ENCODE data around the gene ILF3.

DNA sequence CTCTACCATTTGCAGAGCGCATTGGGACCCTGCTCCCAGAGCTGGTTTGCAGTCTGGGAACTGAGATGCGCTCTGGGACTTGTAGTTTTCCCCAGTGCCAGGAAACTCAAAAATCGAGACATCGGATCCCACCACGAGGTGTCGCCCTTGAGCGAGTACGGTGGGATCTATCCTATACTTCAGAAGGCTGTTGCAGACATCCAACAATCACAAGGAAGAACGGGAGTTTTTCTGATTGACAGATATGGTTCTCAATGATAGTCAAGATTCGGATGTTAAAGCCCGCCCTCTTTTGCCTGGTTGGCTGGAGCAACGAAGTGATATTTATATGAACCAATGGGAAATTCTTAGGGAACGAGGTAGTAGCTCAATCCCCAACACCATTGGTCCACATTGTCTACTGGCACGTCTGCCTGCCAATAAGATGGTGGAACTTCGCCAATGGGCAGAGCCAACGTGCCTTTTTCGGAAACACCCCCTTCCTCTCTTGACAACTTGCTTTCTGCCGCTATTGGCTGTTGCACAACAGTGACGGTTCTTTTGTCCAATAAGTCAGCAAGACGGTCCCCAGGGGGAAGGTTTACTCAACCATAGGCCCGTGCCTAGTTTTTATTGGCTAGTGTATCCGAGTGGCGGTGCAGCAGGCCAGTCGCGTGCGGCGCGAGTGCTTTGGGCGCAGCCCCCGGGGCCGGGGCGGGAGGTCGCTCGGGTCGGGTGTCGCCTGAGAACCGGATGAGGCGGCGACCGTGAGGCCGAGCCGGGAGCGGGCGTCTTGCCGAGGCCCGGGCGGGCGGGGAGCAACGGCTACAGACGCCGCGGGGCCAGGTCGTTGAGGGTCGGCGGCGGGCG lies 63.4 kb downstream of the ILF3 start, which contains the start of gene DNM2:
- TF ChIP-seq, protein P1, sequence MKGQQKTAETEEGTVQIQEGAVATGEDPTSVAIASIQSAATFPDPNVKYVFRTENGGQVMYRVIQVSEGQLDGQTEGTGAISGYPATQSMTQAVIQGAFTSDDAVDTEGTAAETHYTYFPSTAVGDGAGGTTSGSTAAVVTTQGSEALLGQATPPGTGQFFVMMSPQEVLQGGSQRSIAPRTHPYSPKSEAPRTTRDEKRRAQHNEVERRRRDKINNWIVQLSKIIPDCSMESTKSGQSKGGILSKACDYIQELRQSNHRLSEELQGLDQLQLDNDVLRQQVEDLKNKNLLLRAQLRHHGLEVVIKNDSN (IDR thresholded peaks at IDR 0.05): no peak; the same call in 1 of the 2 replicates
- TF ChIP-seq, protein P2, sequence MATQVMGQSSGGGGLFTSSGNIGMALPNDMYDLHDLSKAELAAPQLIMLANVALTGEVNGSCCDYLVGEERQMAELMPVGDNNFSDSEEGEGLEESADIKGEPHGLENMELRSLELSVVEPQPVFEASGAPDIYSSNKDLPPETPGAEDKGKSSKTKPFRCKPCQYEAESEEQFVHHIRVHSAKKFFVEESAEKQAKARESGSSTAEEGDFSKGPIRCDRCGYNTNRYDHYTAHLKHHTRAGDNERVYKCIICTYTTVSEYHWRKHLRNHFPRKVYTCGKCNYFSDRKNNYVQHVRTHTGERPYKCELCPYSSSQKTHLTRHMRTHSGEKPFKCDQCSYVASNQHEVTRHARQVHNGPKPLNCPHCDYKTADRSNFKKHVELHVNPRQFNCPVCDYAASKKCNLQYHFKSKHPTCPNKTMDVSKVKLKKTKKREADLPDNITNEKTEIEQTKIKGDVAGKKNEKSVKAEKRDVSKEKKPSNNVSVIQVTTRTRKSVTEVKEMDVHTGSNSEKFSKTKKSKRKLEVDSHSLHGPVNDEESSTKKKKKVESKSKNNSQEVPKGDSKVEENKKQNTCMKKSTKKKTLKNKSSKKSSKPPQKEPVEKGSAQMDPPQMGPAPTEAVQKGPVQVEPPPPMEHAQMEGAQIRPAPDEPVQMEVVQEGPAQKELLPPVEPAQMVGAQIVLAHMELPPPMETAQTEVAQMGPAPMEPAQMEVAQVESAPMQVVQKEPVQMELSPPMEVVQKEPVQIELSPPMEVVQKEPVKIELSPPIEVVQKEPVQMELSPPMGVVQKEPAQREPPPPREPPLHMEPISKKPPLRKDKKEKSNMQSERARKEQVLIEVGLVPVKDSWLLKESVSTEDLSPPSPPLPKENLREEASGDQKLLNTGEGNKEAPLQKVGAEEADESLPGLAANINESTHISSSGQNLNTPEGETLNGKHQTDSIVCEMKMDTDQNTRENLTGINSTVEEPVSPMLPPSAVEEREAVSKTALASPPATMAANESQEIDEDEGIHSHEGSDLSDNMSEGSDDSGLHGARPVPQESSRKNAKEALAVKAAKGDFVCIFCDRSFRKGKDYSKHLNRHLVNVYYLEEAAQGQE (IDR thresholded peaks at IDR 0.05; ENCODE audit: low read depth): no peak
- peak; percentile 91 for TF ChIP-seq RAD21 (IDR thresholded peaks at IDR 0.05; ENCODE audit: low read depth)
- TF ChIP-seq, protein P3, sequence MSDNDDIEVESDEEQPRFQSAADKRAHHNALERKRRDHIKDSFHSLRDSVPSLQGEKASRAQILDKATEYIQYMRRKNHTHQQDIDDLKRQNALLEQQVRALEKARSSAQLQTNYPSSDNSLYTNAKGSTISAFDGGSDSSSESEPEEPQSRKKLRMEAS (IDR thresholded peaks at IDR 0.05): peak; percentile 45; the same call in 1 of the 2 replicates
- TF ChIP-seq TAF1 (IDR thresholded peaks at IDR 0.05; ENCODE audit: low read depth): no peak; the same call in 1 of the 2 replicates

Data from Ishikawa (cell line).